ENCODE results near the gene HSD3B2.

The HSD3B2 gene

GRCh38 chr1:119452091-119452490 is 37.1 kb downstream of the HSD3B2 start:
- Histone ChIP-seq H3K9me3 (ENCODE audit: control insufficient read depth, insufficient read depth, low read length) (no peaks in the 10 kb centered on the region), H3K4me1 (ENCODE audit: insufficient read depth, low read length) (no peaks in the 10 kb centered on the region)

GRCh38 chr1:119453021-119453420 is 38.1 kb downstream of the HSD3B2 start:
- Histone ChIP-seq H3K9ac (ENCODE audit: low read depth, low read length) (no peak overlapping the region), H3K4me1 (ENCODE audit: insufficient read depth, low read length) (no peaks in the 10 kb centered on the region), H3K36me3 (ENCODE audit: insufficient read depth, low read length) (no peaks in the 10 kb centered on the region), H3K9me3 (ENCODE audit: control insufficient read depth, insufficient read depth, low read length) (no peaks in the 10 kb centered on the region)

More at GRCh38 chr1:119452091-119452490, 37.1 kb downstream of the HSD3B2 start:
- Histone ChIP-seq H3K36me3 (ENCODE audit: insufficient read depth, low read length) (no peaks in the 10 kb centered on the region), H3K9ac (ENCODE audit: low read depth, low read length) (no peak overlapping the region)

DNA sequence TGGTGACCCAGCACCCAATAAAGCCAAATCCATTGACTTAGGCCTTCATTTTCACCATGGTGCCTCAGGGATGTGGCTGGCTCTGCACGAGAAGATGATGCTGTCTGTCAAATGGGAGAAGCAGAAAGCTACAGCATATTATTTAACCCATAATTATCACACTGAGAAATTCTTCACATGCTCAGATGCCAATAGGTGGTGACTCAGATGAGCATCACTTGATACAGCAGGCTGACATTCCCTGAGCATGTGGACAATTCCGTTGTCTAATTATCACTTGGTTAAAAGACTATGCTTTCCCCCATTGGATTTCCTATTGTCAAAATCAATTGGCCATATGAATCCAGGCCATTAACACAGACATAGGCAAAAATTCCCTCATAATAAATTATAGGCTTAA is 48.0 kb downstream of the HSD3B2 start:
- Histone ChIP-seq H3K36me3 (ENCODE audit: insufficient read depth, low read length) (no peaks in the 10 kb centered on the region), H3K9ac (ENCODE audit: low read depth, low read length) (no peak overlapping the region), H3K4me1 (ENCODE audit: insufficient read depth, low read length) (no peaks in the 10 kb centered on the region), H3K9me3 (ENCODE audit: control insufficient read depth, insufficient read depth, low read length) (no peaks in the 10 kb centered on the region)

- Histone ChIP-seq H3K9ac (ENCODE audit: low read depth, low read length) (no peak overlapping the region), H3K4me1 (ENCODE audit: insufficient read depth, low read length) (no peaks in the 10 kb centered on the region), H3K9me3 (ENCODE audit: control insufficient read depth, insufficient read depth, low read length) (no peaks in the 10 kb centered on the region), H3K36me3 (ENCODE audit: insufficient read depth, low read length) (no peaks in the 10 kb centered on the region)
Observed at GRCh38 chr1:119463569-119463968, 48.6 kb downstream of the HSD3B2 start.

- H3K36me3 ChIP-seq (ENCODE audit: insufficient read depth, low read length): no peaks in the 10 kb centered on the region
- no peaks in the 10 kb centered on the region for H3K4me1 ChIP-seq (ENCODE audit: insufficient read depth, low read length)
- no peaks in the 10 kb centered on the region for H3K9me3 ChIP-seq (ENCODE audit: control insufficient read depth, insufficient read depth, low read length)
- H3K9ac ChIP-seq (ENCODE audit: low read depth, low read length): no peak overlapping the region
Observed at GRCh38 chr1:119466445-119466844, 51.5 kb downstream of the HSD3B2 start.

- Histone ChIP-seq H3K9me3 (ENCODE audit: control insufficient read depth, insufficient read depth, low read length) (no peaks in the 10 kb centered on the region), H3K9ac (ENCODE audit: low read depth, low read length) (no peak overlapping the region), H3K36me3 (ENCODE audit: insufficient read depth, low read length) (no peaks in the 10 kb centered on the region), H3K4me1 (ENCODE audit: insufficient read depth, low read length) (no peaks in the 10 kb centered on the region)
Observed at GRCh38 chr1:119467219-119467618, 52.3 kb downstream of the HSD3B2 start.

- no peaks in the 10 kb centered on the region for H3K9me3 ChIP-seq (ENCODE audit: control insufficient read depth, insufficient read depth, low read length)
- H3K4me1 ChIP-seq (ENCODE audit: insufficient read depth, low read length): no peaks in the 10 kb centered on the region
- H3K36me3 ChIP-seq (ENCODE audit: insufficient read depth, low read length): no peaks in the 10 kb centered on the region
- no peak overlapping the region for H3K9ac ChIP-seq (ENCODE audit: low read depth, low read length)
Observed at GRCh38 chr1:119467857-119468668, 53.1 kb downstream of the HSD3B2 start.

GRCh38 chr1:119469741-119470140 is 54.8 kb downstream of the HSD3B2 start:
- Histone ChIP-seq H3K4me1 (ENCODE audit: insufficient read depth, low read length) (no peaks in the 10 kb centered on the region), H3K36me3 (ENCODE audit: insufficient read depth, low read length) (no peaks in the 10 kb centered on the region), H3K9ac (ENCODE audit: low read depth, low read length) (no peak overlapping the region), H3K9me3 (ENCODE audit: control insufficient read depth, insufficient read depth, low read length) (no peaks in the 10 kb centered on the region)

DNA sequence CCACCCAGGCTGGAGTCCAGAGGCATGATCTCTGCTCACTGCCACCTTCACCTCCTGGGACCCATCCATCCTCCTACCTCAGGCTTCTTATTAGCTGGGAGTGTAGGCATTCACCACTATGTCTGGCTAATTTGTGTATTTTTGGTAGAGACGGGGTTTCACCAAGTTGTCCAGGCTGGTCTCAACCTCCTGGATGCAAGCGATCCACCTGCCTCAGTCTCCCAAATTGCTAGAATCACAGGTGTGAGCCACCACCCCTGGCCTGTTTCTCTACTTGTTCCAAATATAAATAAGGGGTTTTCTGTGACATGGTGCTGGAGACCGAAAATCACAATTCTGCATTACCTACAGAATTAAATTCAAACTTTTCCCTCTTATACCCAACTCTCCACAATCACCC is 55.4 kb downstream of the HSD3B2 start:
- Histone ChIP-seq H3K36me3 (ENCODE audit: insufficient read depth, low read length) (no peaks in the 10 kb centered on the region), H3K9ac (ENCODE audit: low read depth, low read length) (no peak overlapping the region), H3K9me3 (ENCODE audit: control insufficient read depth, insufficient read depth, low read length) (no peaks in the 10 kb centered on the region), H3K4me1 (ENCODE audit: insufficient read depth, low read length) (no peaks in the 10 kb centered on the region)

- H3K9me3 ChIP-seq (ENCODE audit: control insufficient read depth, insufficient read depth, low read length): no peaks in the 10 kb centered on the region
- no peaks in the 10 kb centered on the region for H3K4me1 ChIP-seq (ENCODE audit: insufficient read depth, low read length)
- no peaks in the 10 kb centered on the region for H3K36me3 ChIP-seq (ENCODE audit: insufficient read depth, low read length)
- no peak overlapping the region for H3K9ac ChIP-seq (ENCODE audit: low read depth, low read length)
Observed at GRCh38 chr1:119470958-119471357, 56.0 kb downstream of the HSD3B2 start.

DNA sequence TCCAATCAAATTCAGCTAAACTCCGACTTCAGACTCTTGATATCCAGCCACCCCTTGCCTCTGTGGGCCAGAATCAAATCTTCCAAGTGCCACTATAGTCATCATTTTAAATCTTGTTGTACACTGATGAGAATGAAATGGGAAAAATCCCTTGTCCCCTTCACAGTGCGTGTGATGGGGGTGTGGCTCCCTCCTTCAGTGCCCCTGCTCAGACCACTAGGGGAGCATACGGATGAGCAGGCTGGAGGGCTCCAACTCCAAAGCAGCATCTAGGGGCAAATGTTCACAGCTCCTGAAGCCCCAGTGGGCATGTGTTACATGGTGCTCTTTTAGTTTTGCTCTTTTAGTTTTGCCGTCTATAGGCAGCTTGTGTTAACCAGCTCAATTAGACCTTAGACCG is 56.6 kb downstream of the HSD3B2 start:
- Histone ChIP-seq H3K9me3 (ENCODE audit: control insufficient read depth, insufficient read depth, low read length) (no peaks in the 10 kb centered on the region), H3K4me1 (ENCODE audit: insufficient read depth, low read length) (no peaks in the 10 kb centered on the region), H3K9ac (ENCODE audit: low read depth, low read length) (no peak overlapping the region), H3K36me3 (ENCODE audit: insufficient read depth, low read length) (no peaks in the 10 kb centered on the region)

GRCh38 chr1:119472080-119472818 is 57.3 kb downstream of the HSD3B2 start:
- Histone ChIP-seq H3K9ac (ENCODE audit: low read depth, low read length) (no peak overlapping the region), H3K36me3 (ENCODE audit: insufficient read depth, low read length) (no peaks in the 10 kb centered on the region), H3K4me1 (ENCODE audit: insufficient read depth, low read length) (no peaks in the 10 kb centered on the region), H3K9me3 (ENCODE audit: control insufficient read depth, insufficient read depth, low read length) (no peaks in the 10 kb centered on the region)
